Stimulated activated CD4-positive, alpha-beta T cell treated with anti-CD3 and anti-CD28 coated beads, Interleukin-2, amount 100 ng/mL, for 4 hours (primary cell): Measurements from ENCODE around the gene SALL3.

ENCODE experiments used
- DNase-seq: peaks from one replicate; pipeline ENCODE4 v3.0.0-alpha.2; 2020; ENCODE audit warnings: low read depth

The SALL3 gene

GRCh38 chr18:78965917-78966792 is 13.5 kb upstream of the SALL3 start:
- no peak for DNase-seq

GRCh38 chr18:78966793-78967106 is 12.9 kb upstream of the SALL3 start:
- DNase-seq: no peak

- DNase-seq: no peak
These were observed 11.9 kb upstream of the SALL3 start for GRCh38 chr18:78967692-78968091.

- DNase-seq: no peak
These were observed 9.9 kb upstream of the SALL3 start for GRCh38 chr18:78969574-78970315.

- no peak for DNase-seq
These were observed 8.8 kb upstream of the SALL3 start for GRCh38 chr18:78970774-78971333.

- no peak for DNase-seq
These were observed 7.9 kb upstream of the SALL3 start for GRCh38 chr18:78971511-78972245.

GRCh38 chr18:78972385-78972918 is 7.2 kb upstream of the SALL3 start:
- no peak for DNase-seq

- DNase-seq: no peak
These were observed 6.7 kb upstream of the SALL3 start for GRCh38 chr18:78972930-78973331.

- DNase-seq: no peak
These were observed 6.1 kb upstream of the SALL3 start for GRCh38 chr18:78973357-78974083.

GRCh38 chr18:78974115-78974761 is 5.4 kb upstream of the SALL3 start:
- no peak for DNase-seq

- no peak for DNase-seq
These were observed 4.3 kb upstream of the SALL3 start for GRCh38 chr18:78975292-78975691.

GRCh38 chr18:78975699-78976335 is 3.8 kb upstream of the SALL3 start:
- DNase-seq: no peak

GRCh38 chr18:78976765-78977636 is 2.6 kb upstream of the SALL3 start:
- DNase-seq: no peak

GRCh38 chr18:78977637-78978348 is 1.8 kb upstream of the SALL3 start:
- no peak for DNase-seq

GRCh38 chr18:78978349-78979055 is 1.1 kb upstream of the SALL3 start:
- DNase-seq: no peak

GRCh38 chr18:78979056-78979729 is 425 bp upstream of the SALL3 start:
- DNase-seq: no peak

- no peak for DNase-seq
These were observed 707 bp downstream of the SALL3 start for GRCh38 chr18:78980279-78980771.
